ENCODE measurements around the gene PCID2. TPM values are rescaled to one million over a fixed set of nuclear protein-coding genes. Genes with fewer than 3 reads are reported as not detected.
A peak's percentile ranks its signal among the peaks of the same experiment; 100 is the strongest.

Gene PCID2
- polyA plus RNA-seq, 1 experiment: 107 TPM

DNA sequence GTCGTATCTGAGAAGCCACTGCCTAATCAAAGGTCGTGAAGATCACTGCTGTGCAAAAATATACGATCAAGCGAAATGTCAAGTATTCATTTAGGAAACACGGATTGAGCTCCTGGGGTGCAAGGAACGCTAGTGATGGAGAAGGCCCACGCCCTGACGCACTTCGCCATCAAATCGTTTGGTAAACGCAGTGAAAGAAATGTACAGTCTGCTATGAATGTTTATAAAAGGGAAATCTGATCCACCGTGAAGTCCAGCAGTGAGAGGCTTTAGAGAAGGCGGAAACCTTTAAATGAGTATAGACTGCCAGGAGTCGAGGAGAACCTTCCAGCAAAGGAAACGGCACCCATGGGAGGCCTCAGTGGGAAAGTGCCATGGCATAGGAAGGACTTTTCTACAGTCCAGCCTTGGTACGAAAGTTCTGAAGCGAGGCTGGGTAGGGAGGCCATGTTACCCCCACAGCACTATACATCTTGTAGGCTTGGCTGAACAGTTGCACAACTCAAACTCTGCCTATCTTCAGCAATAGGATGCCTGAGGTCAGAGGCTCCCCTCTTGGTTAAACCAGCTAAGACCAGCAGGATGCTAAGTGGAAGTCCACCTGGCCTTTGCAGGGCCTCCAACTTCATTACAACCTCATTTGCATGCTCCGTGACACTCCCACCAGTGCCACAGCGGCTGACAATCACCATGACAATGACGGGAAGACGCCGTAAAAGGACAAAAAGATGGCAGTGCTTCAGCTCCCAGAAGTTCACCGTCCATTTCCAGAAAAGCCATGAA lies 20.4 kb downstream of the PCID2 start:
- no peak for DNase-seq (ENCODE audit: low read depth, low spot score)
- POLR2A ChIA-PET: interaction anchor here (2.3 kb wide), 2 partner anchors 10 to 21 kb away, joined by 9 to 19 read pairs; partner anchors contain the start of genes CUL4A and PCID2

DNA sequence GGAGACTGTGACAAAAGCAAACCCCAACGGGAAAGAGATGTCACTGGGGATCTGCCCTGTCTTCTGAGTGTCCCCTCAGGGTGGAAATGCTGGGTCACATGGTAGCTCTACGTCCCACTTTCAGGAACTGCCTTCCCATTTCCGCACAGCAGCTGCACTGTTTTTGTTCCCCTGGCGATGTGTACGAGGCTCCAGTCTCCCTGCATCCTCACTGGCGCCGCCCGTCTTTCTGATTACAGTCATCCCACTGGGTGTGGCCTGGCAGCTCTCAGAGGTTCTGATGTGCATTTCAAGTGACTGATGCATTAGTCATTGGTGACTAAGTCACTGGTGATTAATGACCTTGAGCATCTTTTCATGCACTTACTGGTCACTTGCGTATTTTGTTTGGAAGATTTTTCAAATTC lies 21.2 kb downstream of the PCID2 start:
- CTCF ChIA-PET: interaction anchor here (0.8 kb wide), 1 partner anchor 9 kb away, joined by 3 read pairs; no protein-coding TSS in a partner anchor
- TF ChIP-seq, protein P1, sequence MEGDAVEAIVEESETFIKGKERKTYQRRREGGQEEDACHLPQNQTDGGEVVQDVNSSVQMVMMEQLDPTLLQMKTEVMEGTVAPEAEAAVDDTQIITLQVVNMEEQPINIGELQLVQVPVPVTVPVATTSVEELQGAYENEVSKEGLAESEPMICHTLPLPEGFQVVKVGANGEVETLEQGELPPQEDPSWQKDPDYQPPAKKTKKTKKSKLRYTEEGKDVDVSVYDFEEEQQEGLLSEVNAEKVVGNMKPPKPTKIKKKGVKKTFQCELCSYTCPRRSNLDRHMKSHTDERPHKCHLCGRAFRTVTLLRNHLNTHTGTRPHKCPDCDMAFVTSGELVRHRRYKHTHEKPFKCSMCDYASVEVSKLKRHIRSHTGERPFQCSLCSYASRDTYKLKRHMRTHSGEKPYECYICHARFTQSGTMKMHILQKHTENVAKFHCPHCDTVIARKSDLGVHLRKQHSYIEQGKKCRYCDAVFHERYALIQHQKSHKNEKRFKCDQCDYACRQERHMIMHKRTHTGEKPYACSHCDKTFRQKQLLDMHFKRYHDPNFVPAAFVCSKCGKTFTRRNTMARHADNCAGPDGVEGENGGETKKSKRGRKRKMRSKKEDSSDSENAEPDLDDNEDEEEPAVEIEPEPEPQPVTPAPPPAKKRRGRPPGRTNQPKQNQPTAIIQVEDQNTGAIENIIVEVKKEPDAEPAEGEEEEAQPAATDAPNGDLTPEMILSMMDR (IDR thresholded peaks at IDR 0.05; ENCODE audit: low read depth, low read length): no peak
- peak; percentile 96 for DNase-seq (ENCODE audit: low read depth, low spot score)
- POLR2A ChIA-PET: interaction anchor here (2.3 kb wide), 2 partner anchors 9 to 22 kb away, joined by 9 to 19 read pairs; partner anchors contain the start of genes CUL4A and PCID2
- Histone ChIP-seq H3K9me3 (ENCODE audit: control insufficient read depth, insufficient read depth, low read length) (peaks cover 10% of the 10 kb centered on the region), H3K27ac (ENCODE audit: low read depth, low read length) (peak overlapping the region; percentile 98), H3K4me3 (ENCODE audit: low read depth, low read length) (peak overlapping the region; percentile 30), H3K27me3 (ENCODE audit: control insufficient read depth, insufficient read depth, low read length) (no peaks in the 10 kb centered on the region)

More for the DNA sequence above, 20.4 kb downstream of the PCID2 start:
- Histone ChIP-seq H3K4me3 (ENCODE audit: low read depth, low read length) (no peak overlapping the region), H3K27me3 (ENCODE audit: control insufficient read depth, insufficient read depth, low read length) (no peaks in the 10 kb centered on the region), H3K27ac (ENCODE audit: low read depth, low read length) (peak overlapping the region; percentile 80), H3K9me3 (ENCODE audit: control insufficient read depth, insufficient read depth, low read length) (peaks cover 10% of the 10 kb centered on the region)
- TF ChIP-seq, protein P1 (IDR thresholded peaks at IDR 0.05; ENCODE audit: low read depth, low read length): no peak
- CTCF ChIA-PET: no interaction called here

DNA sequence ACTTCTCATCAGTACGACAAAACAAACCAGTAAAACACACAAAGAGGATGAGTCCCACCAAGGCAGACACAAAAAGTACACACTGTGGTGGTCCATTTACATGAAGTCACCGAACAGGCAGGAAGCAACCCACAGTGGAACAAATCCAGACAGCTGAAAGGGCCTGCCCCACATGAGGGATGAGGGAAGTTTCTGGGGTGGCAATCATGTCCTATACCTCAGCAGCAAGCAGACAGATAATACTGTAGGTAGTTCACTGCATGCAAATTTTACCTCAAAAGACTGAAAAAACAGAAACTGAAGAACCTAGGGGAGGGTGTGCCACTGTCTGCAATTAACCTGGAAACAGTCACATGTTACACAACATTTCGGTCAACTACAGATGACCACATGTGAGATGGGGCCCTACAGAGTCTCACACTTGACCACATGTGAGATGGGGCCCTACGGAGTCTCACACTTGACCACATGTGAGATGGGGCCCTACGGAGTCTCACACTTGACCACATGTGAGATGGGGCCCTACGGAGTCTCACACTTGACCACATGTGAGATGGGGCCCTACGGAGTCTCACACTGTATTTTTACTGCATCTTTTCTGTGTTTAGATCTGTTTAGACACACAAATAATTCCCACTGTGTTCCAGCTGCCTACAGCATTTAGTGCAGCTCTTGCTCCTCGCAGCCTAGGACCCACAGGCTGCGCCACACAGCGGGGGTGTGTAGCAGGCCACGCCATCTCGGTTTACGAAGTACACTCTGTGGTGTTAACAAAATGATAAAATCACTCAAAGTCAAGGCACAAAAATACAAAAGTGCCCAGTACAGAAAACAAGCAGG lies 22.2 kb downstream of the PCID2 start:
- POLR2A ChIA-PET: interaction anchor here (0.5 to 2.3 kb wide), 3 partner anchors 8 to 479 kb away, joined by 6 to 19 read pairs (median 9); partner anchors contain the start of genes CUL4A and PCID2
- TF ChIP-seq, protein P1 (IDR thresholded peaks at IDR 0.05; ENCODE audit: low read depth, low read length): no peak
- peaks cover 10% of the 10 kb centered on the region for H3K9me3 ChIP-seq (ENCODE audit: control insufficient read depth, insufficient read depth, low read length)
- CTCF ChIA-PET: interaction anchor here (0.8 kb wide), 1 partner anchor 8 kb away, joined by 3 read pairs; no protein-coding TSS in a partner anchor
- H3K4me3 ChIP-seq (ENCODE audit: low read depth, low read length): no peak overlapping the region
- DNase-seq (ENCODE audit: low read depth, low spot score): no peak
- H3K27me3 ChIP-seq (ENCODE audit: control insufficient read depth, insufficient read depth, low read length): no peaks in the 10 kb centered on the region
- H3K27ac ChIP-seq (ENCODE audit: low read depth, low read length): peak overlapping the region; percentile 98

DNA sequence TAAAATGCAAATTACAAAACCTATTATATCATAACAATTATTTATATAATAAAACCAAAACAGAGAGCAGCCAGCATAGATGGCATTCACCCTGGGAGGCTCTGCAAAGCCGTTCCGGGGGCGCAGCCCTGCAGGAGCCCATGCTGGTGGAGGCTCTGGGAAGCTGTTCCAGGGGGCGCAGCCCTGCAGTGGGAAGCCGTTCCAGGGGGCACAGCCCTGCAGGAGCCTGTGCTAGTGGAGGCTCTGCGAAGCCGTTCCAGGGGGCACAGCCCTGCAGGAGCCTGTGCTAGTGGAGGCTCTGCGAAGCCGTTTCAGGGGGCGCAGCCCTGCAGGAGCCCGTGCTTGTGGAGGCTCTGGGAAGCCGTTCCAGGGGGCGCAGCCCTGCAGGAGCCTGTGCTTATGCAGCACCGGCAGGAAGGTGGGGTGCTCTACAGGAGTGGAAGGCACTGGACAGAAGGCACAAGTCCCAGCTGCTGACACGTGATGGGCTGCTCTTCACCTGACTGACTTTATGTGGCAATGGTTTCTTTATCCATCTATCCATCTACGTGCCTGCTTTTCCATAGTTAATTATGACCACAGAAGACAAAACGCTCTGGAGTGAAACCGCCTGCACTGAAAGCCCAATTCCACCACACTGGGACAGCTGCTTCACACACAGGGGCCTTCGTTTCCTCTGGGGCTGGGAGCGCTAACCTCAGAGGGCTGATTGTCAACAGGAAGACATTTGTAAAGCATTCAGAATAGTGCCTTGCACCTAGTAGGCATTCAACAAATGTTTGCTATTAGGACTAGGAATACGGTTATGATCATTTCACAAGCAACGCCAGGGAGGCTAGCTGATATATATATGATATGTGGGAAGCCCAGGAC lies 23.7 kb downstream of the PCID2 start:
- TF ChIP-seq, protein P1 (IDR thresholded peaks at IDR 0.05; ENCODE audit: low read depth, low read length): no peak
- Histone ChIP-seq H3K27me3 (ENCODE audit: control insufficient read depth, insufficient read depth, low read length) (no peaks in the 10 kb centered on the region), H3K4me3 (ENCODE audit: low read depth, low read length) (no peak overlapping the region), H3K9me3 (ENCODE audit: control insufficient read depth, insufficient read depth, low read length) (peaks cover 10% of the 10 kb centered on the region), H3K27ac (ENCODE audit: low read depth, low read length) (no peak overlapping the region)
- DNase-seq (ENCODE audit: low read depth, low spot score): no peak
- ChIA-PET CTCF (interaction anchor here (0.6 kb wide), 1 partner anchor 108 kb away, joined by 3 read pairs; no protein-coding TSS in a partner anchor), POLR2A (no interaction called here)
